K562 (cell line): ENCODE results near the gene KCNK4. TPM values are rescaled to one million over a fixed set of nuclear protein-coding genes. Genes with fewer than 3 reads are reported as not detected.
A peak's percentile ranks its signal among the peaks of the same experiment; 100 is the strongest.

Experiments
- BHLHE40 ChIP-seq: IDR thresholded peaks from 2 replicates; pipeline ENCODE4 v1.6.1; 2011; ENCODE audit warnings: low read length, improper control_type of control experiment
- CCAR2 ChIP-seq: fragments of 200-400 bp; formaldehyde crosslinking; IDR thresholded peaks from 2 replicates; pipeline ENCODE4 v1.6.1; 2017; ENCODE audit warnings: mild to moderate bottlenecking, low read depth, low read length
- CHD2 ChIP-seq: IDR thresholded peaks from 2 replicates; pipeline ENCODE4 v1.6.1; 2011; ENCODE audit warnings: low read depth, low read length
- CTBP1 ChIP-seq: fragments of 450-650 bp; IDR thresholded peaks from 2 replicates; pipeline ENCODE4 v1.6.1; 2016; ENCODE audit warnings: borderline replicate concordance
- HDAC6 ChIP-seq: IDR thresholded peaks from 2 replicates; pipeline ENCODE4 v1.6.1; 2012; ENCODE audit warnings: low read depth, mild to moderate bottlenecking, control low read depth, inconsistent platforms, low read length, moderate library complexity
- HMGN3 ChIP-seq: IDR thresholded peaks from 2 replicates; pipeline ENCODE4 v1.6.1; 2011; ENCODE audit warnings: borderline replicate concordance, low read depth, mild to moderate bottlenecking, mixed read lengths, low read length; ENCODE audit not compliant: insufficient read length; ENCODE audit errors: extremely low read depth
- KLF13 ChIP-seq: fragments of 450-650 bp; IDR thresholded peaks from 2 replicates; pipeline ENCODE4 v1.6.1; 2016; ENCODE audit warnings: missing genetic modification characterization, low read depth, mild to moderate bottlenecking, missing compliant biosample characterization, moderate library complexity, borderline replicate concordance
- PML ChIP-seq: IDR thresholded peaks from 2 replicates; pipeline ENCODE4 v1.6.1; 2012; ENCODE audit warnings: low read length, inconsistent platforms
- SMARCA5 ChIP-seq: fragments of 450-650 bp; IDR thresholded peaks from 2 replicates; pipeline ENCODE4 v1.6.1; 2016
- SREBF2 ChIP-seq: sonication (generic); formaldehyde crosslinking; IDR thresholded peaks from 2 replicates; pipeline ENCODE4 v1.4.0; 2020; ENCODE audit warnings: mild to moderate bottlenecking, missing genetic modification reagents
- TSHZ1 ChIP-seq: fragments of 250-450 bp; sonication (Bioruptor Pico); IDR thresholded peaks from 2 replicates; pipeline ENCODE4 v1.4.0; 2020; ENCODE audit warnings: mild to moderate bottlenecking, moderate library complexity
- ZNF274 ChIP-seq: IDR thresholded peaks from 2 replicates; pipeline ENCODE4 v1.6.1; 2011; ENCODE audit warnings: low read depth, mild to moderate bottlenecking, low read length, moderate library complexity, borderline replicate concordance
- ZNF77 ChIP-seq: fragments of 250-450 bp; sonication (Bioruptor Pico); IDR thresholded peaks from 2 replicates; pipeline ENCODE4 v1.5.0; 2020
- polyA plus RNA-seq, 8 experiments: library from polyadenylated mRNA; depleted of rRNA in 4 of 8; stranded (reverse) in 5 of 8; unstranded in 3 of 8; fragments of >200 nt; fragmentation: Nextera tagmentation in 2 of 8; fragmentation: Illumina TruSeq in 1 of 8; extraction: Ambion mirVana in 2 of 8; extraction: Trizol in 1 of 8; gene quantifications; 2 replicates each; pipeline versions ENCODE4 v1.2.1 to v1.2.3, GENCODE V29; 2011 to 2014; ENCODE audit warnings: inconsistent platforms in 1 of 8, missing spikeins in 1 of 8
- total RNA-seq, 7 experiments: library from RNA; depleted of rRNA in 6 of 7; stranded (reverse); fragments of >200 nt in 6 of 7; fragmentation: Illumina TruSeq in 2 of 7; extraction: Trizol in 2 of 7; gene quantifications; 2 replicates each; pipeline versions ENCODE4 v1.2.1 to v1.2.3, GENCODE V29; 2011 to 2021; ENCODE audit warnings: low replicate concordance in 1 of 7
- TF ChIP-seq, protein P1 (sequence below): fragments of 450-650 bp; IDR thresholded peaks from 2 replicates; pipeline ENCODE4 v1.6.1; 2016; ENCODE audit warnings: mild to moderate bottlenecking

The KCNK4 gene
- total and polyA plus RNA-seq, 9 of the 15 experiments (the other 6 are each of a cell fraction or from before 2014, with no cell fraction given), result not detected

DNA sequence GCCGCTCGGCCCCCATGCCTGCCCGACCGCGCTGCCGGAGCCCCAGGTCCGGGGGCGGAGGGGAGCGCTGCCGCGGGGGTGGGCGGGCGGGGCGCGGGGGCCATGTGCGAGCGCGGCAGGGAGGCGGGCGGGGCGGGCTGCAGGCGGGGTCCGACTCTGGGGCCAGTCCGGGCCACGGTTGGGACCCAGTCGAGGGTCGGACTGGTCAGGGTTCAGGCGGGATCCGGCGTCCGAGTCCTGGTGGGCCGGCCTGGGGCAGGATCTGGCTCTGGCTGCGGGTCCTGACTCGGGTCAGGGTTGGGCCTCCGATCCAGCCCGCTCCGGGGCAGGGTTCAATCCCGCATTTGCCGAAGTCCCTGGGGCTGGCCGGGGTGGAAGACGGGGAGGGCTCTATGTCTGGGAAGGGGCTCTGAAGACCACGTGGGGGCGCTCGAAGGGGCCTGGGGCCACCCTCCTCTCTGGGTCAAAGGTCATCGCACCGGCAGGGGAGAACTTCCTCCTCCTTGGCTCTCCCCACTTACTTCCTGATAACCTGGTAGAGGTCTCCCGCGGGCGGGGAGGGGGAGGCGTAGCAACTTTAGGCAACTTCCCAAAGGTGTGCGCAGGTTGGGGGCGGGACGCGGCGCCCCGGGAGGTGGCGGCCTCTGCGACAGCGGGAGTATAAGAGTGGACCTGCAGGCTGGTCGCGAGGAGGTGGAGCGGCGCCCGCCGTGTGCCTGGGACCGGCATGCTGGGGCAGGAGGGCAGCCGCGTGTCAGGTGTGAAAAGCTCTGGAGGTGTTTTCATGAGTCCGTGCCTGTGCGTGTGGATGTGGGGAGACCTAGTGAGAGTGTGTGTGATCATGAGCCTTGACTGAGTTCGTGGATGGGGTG is 14.8 kb downstream of the KCNK4 start (continued):
- TF ChIP-seq TSHZ1 (CRISPR knock-in tag) (no peak), CHD2 (no peak), HMGN3 (no peak), ZNF77 (CRISPR knock-in tag) (no peak), CCAR2 (no peak), SMARCA5 (no peak), KLF13 (tag) (no peak), ZNF274 (no peak), CTBP1 (peak; percentile 70; the same call in 1 of the 2 replicates), SREBF2 (CRISPR knock-in tag) (no peak), BHLHE40 (no peak), HDAC6 (no peak), PML (no peak)
- TF ChIP-seq, protein P1, sequence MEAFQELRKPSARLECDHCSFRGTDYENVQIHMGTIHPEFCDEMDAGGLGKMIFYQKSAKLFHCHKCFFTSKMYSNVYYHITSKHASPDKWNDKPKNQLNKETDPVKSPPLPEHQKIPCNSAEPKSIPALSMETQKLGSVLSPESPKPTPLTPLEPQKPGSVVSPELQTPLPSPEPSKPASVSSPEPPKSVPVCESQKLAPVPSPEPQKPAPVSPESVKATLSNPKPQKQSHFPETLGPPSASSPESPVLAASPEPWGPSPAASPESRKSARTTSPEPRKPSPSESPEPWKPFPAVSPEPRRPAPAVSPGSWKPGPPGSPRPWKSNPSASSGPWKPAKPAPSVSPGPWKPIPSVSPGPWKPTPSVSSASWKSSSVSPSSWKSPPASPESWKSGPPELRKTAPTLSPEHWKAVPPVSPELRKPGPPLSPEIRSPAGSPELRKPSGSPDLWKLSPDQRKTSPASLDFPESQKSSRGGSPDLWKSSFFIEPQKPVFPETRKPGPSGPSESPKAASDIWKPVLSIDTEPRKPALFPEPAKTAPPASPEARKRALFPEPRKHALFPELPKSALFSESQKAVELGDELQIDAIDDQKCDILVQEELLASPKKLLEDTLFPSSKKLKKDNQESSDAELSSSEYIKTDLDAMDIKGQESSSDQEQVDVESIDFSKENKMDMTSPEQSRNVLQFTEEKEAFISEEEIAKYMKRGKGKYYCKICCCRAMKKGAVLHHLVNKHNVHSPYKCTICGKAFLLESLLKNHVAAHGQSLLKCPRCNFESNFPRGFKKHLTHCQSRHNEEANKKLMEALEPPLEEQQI, result no peak
